ENCODE results near the gene PTTG1IP2.

DNA sequence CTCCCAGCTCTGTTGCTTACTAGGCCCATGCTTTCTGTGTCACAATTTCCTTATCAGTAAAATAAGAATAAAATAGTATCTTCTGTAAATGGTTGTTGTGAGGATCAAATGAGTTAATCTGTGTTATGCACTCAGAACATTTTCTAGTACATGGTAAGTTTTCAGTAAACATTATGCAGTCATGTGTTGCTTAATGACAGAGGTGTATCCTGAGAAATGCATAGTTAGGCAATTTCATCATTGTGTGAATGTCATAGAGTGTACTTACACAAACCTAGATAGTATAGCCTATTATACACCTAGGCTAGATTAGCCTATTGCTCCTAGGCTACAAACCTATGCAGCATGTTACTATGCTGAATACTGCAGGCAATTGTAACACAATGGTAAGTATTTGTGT is 4.4 kb downstream of the PTTG1IP2 start:
- TF ChIP-seq CTCF (IDR thresholded peaks at IDR 0.05) (no peak), POLR2A (IDR thresholded peaks at IDR 0.05) (no peak)

All from tibial nerve (tissue), 3 donors.